Fibroblast of pulmonary artery (primary cell): ENCODE measurements around the gene FAM193B.
"Not testable (repeated sequence)": the region's sequence is repeated elsewhere in the genome, so short reads cannot be mapped to it uniquely, and the experiment has no call there.

Experiments used
- DNase-seq: peaks from one replicate; pipeline ENCODE4 v3.0.0-alpha.2; 2010; ENCODE audit warnings: low read depth
- H3K4me3 ChIP-seq: replicated peaks from 2 replicates; pipeline ENCODE4 v1.5.1; 2011; ENCODE audit warnings: low read depth, mild to moderate bottlenecking, control low read depth, low read length, moderate library complexity
- TF ChIP-seq, protein P1 (sequence below): IDR thresholded peaks from 2 replicates; pipeline ENCODE4 v1.5.1; 2011; ENCODE audit warnings: mild to moderate bottlenecking, control low read depth, low read length, inconsistent platforms; ENCODE audit errors: missing control alignments

FAM193B gene

DNA sequence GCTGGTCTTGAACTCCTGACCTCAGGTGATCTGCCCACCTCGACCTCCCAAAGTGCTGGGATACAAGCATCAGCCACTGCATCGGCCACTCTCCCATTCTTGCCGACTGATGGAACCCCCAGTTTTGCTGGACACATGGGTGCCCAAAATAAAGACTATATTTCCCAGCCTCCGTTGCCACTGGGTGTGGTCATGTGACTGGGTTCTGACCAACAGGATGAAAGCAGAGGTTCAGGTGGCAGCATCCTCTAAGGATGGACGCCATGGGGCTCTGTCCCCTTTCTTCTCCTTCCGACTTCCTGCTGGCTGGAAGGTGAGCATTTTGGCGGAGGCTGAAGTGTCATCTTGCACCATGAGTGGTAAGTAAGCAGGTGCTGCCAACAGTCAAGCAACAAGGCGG, 67.2 kb downstream of the FAM193B start:
- no peak overlapping the region for H3K4me3 ChIP-seq
- TF ChIP-seq, protein P1, sequence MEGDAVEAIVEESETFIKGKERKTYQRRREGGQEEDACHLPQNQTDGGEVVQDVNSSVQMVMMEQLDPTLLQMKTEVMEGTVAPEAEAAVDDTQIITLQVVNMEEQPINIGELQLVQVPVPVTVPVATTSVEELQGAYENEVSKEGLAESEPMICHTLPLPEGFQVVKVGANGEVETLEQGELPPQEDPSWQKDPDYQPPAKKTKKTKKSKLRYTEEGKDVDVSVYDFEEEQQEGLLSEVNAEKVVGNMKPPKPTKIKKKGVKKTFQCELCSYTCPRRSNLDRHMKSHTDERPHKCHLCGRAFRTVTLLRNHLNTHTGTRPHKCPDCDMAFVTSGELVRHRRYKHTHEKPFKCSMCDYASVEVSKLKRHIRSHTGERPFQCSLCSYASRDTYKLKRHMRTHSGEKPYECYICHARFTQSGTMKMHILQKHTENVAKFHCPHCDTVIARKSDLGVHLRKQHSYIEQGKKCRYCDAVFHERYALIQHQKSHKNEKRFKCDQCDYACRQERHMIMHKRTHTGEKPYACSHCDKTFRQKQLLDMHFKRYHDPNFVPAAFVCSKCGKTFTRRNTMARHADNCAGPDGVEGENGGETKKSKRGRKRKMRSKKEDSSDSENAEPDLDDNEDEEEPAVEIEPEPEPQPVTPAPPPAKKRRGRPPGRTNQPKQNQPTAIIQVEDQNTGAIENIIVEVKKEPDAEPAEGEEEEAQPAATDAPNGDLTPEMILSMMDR, result no peak
- DNase-seq, result no peak

DNA sequence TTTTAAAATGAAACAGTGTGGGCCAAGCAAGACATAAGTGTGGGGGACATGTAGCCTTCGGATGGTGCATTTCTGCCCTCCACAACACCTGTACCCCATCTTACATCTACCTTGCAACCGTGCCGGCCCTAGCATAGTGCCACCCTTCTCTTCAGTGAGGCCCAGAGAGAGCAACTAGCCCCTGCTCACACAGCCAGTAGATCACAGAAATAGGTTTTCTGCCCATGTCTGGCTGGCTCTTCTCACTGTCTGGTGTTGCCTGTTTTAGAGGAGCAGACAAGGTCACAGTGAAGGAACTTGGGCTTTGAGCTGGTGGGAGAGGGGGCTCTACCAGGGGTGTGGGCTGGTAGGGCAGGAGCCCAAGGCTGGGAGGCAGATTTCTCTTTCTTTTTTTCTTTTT, 68.1 kb downstream of the FAM193B start:
- DNase-seq, result no peak
- TF ChIP-seq, protein P1, result no peak
- H3K4me3 ChIP-seq, result no peak overlapping the region

DNA sequence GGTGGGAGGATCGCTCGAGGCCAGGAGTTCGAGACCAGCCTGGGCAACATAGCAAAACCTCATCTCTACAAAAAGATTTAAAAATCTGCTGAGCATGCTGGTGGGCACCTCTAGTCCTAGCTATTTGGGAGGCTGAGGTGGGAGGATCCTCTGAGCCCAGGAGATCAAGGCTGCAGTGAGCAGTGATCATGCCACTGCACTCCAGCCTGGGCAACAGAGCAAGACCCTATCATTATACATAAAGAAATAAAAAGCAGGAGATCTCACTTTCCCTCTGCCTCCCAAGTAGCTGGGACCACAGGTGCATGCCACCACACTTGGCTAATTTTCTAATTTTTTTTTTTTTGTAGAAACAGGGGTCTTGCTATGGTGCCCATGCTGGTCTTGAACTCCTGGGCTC, 68.6 kb downstream of the FAM193B start:
- DNase-seq, result not testable (repeated sequence)

DNA sequence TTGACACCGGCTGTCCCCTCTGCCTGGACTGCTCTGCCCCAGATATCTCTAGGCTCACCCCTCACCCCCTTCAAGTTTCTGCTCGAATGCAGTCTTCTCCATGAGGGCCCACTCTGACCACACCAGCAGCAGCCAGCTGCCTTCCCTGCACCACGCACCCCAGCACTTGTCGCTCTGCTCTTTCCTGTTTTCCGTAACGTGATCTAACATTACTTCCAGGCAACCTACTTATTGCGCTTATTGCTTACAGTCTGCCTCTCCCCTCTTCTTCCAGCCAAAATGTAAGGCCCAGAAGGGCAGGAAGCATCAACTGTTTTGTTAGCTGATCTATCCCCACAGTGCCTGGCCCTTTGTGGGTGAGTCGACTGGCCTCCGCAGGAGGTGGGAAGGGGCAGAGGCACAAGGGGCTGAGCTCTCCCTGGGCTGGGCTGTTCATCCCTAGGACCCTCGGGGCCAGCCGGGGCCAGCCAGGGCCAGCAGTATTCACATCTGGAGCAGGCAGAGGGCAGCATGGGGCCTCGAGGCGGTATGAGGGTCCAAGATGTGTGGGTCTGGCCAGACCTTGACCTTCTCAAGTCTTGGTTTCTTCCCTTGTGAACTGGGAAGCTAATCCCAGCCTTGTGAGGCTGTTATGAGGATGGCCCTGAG, 69.3 kb downstream of the FAM193B start:
- no peak overlapping the region for H3K4me3 ChIP-seq
- no peak for DNase-seq
- TF ChIP-seq, protein P1, result no peak

More for the DNA sequence above, 68.6 kb downstream of the FAM193B start:
- H3K4me3 ChIP-seq, result not testable (repeated sequence)

DNA sequence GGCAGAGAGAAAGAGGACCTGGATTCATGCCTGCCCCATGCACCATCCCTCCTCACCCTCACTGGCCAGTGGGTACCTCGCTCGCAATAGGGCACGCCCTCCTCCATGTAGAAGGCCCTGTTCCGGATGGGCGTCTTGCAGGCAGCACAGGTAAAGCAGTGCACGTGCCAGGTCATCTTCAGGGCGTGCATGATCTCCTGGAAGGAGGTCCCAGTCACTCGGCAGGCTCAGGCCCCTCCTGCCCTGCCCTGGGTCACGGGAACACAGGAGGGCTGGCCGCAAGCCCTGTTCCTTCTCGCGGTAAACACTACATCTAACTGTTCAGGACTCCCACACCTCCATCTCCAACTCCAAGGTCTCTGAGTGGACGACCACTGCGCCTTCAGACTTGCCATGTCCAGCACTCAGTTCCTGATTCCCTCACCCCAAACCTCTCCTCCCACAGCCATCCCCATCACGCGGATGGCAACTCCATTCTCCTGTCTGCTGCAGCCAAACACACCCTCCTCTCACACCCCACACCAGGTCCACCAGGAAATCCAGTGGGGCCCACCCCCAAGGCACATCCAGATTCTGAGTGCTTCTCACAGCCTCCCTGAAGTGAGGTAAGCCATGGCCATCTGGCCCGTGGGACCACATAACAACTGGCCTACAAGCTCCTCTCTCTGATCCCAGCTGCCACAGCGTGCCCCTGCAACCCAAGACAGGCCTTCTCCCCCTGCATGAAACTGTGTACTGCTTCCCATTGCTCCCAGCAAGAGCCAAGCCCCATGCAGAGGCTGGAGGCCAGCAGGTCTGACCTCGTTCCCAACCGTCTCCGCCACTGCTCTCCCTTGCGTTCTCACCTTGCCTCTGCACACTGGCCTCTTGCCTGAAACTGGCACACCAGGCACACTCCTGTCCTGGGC, 70.1 kb downstream of the FAM193B start:
- H3K4me3 ChIP-seq, result no peak overlapping the region
- DNase-seq, result no peak
- TF ChIP-seq, protein P1, result no peak

DNA sequence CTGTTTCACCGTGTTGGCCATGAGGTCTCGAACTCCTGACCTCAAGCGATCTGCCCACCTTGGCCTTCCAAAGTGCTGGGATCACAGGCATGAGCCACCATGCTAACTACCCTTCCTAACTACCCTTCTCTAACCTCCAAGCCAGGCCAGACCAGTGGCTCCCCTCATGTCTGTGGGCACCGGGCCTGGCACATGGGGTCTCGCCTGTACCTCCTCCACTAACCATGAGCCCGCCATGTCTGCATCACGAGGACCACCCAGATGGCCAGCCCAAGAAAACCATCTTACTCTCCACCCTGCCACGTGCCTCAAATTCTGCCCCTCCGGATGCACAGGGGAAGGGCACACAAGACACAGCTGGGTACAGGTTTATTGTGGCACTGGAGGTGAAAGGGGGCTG, 71.3 kb downstream of the FAM193B start:
- DNase-seq, result no peak
- no peak overlapping the region for H3K4me3 ChIP-seq
- TF ChIP-seq, protein P1, result no peak

DNA sequence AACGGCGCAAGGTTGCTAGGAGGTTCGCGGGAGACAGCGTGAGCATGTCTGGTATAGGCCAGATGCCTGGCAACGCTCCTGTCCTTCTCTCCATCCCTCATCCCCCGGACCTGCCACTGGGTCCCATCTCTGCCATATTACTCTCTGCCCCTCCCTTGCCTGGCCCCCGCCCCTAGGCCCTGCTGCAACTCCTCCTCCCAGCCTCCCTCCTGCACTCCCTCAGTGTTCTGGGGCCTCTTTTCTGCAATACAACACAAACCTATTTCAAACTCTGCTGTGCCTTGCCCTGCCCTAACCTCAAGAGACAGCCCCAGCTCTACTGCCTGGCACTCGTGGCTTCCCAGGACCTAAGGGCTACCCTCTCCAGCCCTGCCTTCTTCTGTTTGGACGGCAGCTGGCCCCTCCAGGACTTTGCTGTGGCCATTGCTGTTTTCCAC, 72.0 kb downstream of the FAM193B start:
- no peak overlapping the region for H3K4me3 ChIP-seq
- DNase-seq, result no peak
- TF ChIP-seq, protein P1, result no peak
